Activated B cell treated with CpG ODN at 0.5 μM for 24 hours (primary cell): ENCODE results near the gene HACD1. TPM values are rescaled to one million over a fixed set of nuclear protein-coding genes. Genes with fewer than 3 reads are reported as not detected.

Source experiments
- ATAC-seq: fragments of 200-7000 bp; cut with Tn5 transposase; one replicate; pipeline ENCODE4 v1.10.0; 2021; ENCODE audit warnings: low read depth, mild to moderate bottlenecking, moderate library complexity
- CTCF ChIA-PET: fragments of 350-600 bp; sonication (Branson Sonifier 250); formaldehyde crosslinking; loops from one replicate; lab custom pipeline; 2021; ENCODE audit warnings: antibody characterized with exemption; lab: Charles Lee
- POLR2A ChIA-PET: fragments of 350-600 bp; sonication (Branson Sonifier 250); formaldehyde crosslinking; loops from one replicate; lab custom pipeline; 2021; ENCODE audit warnings: antibody characterized with exemption; lab: Charles Lee
- DNase-seq: peaks from one replicate; pipeline ENCODE4 v3.0.0; 2022
- H3K27ac Mint-ChIP-seq: one replicate; pipeline ENCODE4 v1.8.0; 2020; ENCODE audit warnings: mixed read lengths
- H3K27me3 Mint-ChIP-seq: one replicate; pipeline ENCODE4 v1.8.0; 2021; ENCODE audit warnings: mixed read lengths
- H3K36me3 Mint-ChIP-seq: one replicate; pipeline ENCODE4 v1.8.0; 2021; ENCODE audit warnings: low read depth, mixed read lengths
- H3K4me1 Mint-ChIP-seq: one replicate; pipeline ENCODE4 v1.8.0; 2021; ENCODE audit warnings: mixed read lengths
- H3K4me3 Mint-ChIP-seq: one replicate; pipeline ENCODE4 v1.8.0; 2020; ENCODE audit warnings: mild to moderate bottlenecking, mixed read lengths
- H3K9me3 Mint-ChIP-seq: one replicate; pipeline ENCODE4 v1.8.0; 2020; ENCODE audit warnings: mixed read lengths
- CTCF ChIP-seq: fragments of 200-600 bp; IDR thresholded peaks from one replicate; pipeline ENCODE4 v1.8.0; 2022; ENCODE audit warnings: antibody characterized with exemption, mild to moderate bottlenecking
- intact Hi-C: fragments of 100-400 bp; cut with micrococcal nuclease; formaldehyde crosslinking; loops from one replicate; pipeline ENCODE4 v1.15.1; 2024
- total RNA-seq: library from RNA; stranded (reverse); gene quantifications from 2 replicates; pipeline ENCODE4 v1.2.3, GENCODE V29; 2022

Gene HACD1
- total RNA-seq, 1 donor from 2014 or later: 1.8 TPM

- intact Hi-C loops: loop anchor here (2.0 kb wide), 1 partner anchor 39 kb away; no protein-coding TSS in a partner anchor
- CTCF ChIA-PET: no interaction called here
- Mint-ChIP-seq H3K4me3 (peak overlapping the region; percentile 99), H3K27me3 (no peaks in the 10 kb centered on the region), H3K4me1 (peaks cover 66% of the 10 kb centered on the region), H3K9me3 (no peaks in the 10 kb centered on the region), H3K27ac (no peak overlapping the region), H3K36me3 (peaks cover 30% of the 10 kb centered on the region)
- POLR2A ChIA-PET: interaction anchor here (0.7 to 2.5 kb wide), 2 partner anchors 10 to 22 kb away, joined by 3 to 22 read pairs; no protein-coding TSS in a partner anchor
- no peak for ATAC-seq
- no peak for TF ChIP-seq CTCF
- DNase-seq: no peak
These were observed 28.6 kb upstream of the HACD1 start for GRCh38 chr10:17645621-17646345.

- DNase-seq (no peak), ATAC-seq (peak; percentile 6)
- H3K36me3 Mint-ChIP-seq: peaks cover 24% of the 10 kb centered on the region
These were observed 27.3 kb upstream of the HACD1 start for GRCh38 chr10:17644485-17644943.

GRCh38 chr10:17643755-17644484, 26.7 kb upstream of the HACD1 start, which contains the start of gene STAM:
TSS of gene STAM (plus strand) at chr10:17644151. CDS start at chr10:17644340, 189 bp downstream.
- Mint-ChIP-seq H3K4me3 (peak within 1 kb of the TSS; percentile 99), H3K27me3 (no peaks in the 10 kb centered on the region), H3K36me3 (peaks cover 22% of the 10 kb centered on the region), H3K9me3 (peaks cover 2% of the 10 kb centered on the region), H3K4me1 (peaks cover 54% of the 10 kb centered on the region), H3K27ac (peak within 1 kb of the TSS; percentile 100)
- POLR2A ChIA-PET: interaction anchor here (0.5 to 2.5 kb wide), 24 partner anchors 12 to 1015 kb away, joined by 3 to 27 read pairs (median 4); partner anchors contain the start of genes ARL5B, HACD1 and RSU1
- intact Hi-C loops: loop anchor here (1.0 to 2.0 kb wide), 7 partner anchors 11 to 1015 kb away; partner anchors contain the start of genes ARL5B, HACD1 and RSU1
- TF ChIP-seq CTCF: no peak
- peak; percentile 86 for DNase-seq
- ATAC-seq: peak; percentile 91
- CTCF ChIA-PET: interaction anchor here (1.0 to 1.4 kb wide), 4 partner anchors 11 to 98 kb away, joined by 3 to 4 read pairs (median 3); no protein-coding TSS in a partner anchor

More at GRCh38 chr10:17644485-17644943, 27.3 kb upstream of the HACD1 start:
- intact Hi-C loops: loop anchor here (1.0 to 2.0 kb wide), 6 partner anchors 11 to 827 kb away; partner anchors contain the start of genes HACD1 and RSU1
- ChIA-PET CTCF (interaction anchor here (1.0 to 1.4 kb wide), 4 partner anchors 11 to 98 kb away, joined by 3 to 4 read pairs (median 3); no protein-coding TSS in a partner anchor), POLR2A (interaction anchor here (0.5 to 2.5 kb wide), 19 partner anchors 11 to 1015 kb away, joined by 3 to 27 read pairs (median 5); partner anchors contain the start of genes ARL5B, HACD1 and RSU1)
- H3K4me3 Mint-ChIP-seq: peak overlapping the region; percentile 99
- H3K27me3 Mint-ChIP-seq: no peaks in the 10 kb centered on the region
- TF ChIP-seq CTCF: no peak
- H3K4me1 Mint-ChIP-seq: peaks cover 59% of the 10 kb centered on the region
- H3K27ac Mint-ChIP-seq: peak overlapping the region; percentile 100
- H3K9me3 Mint-ChIP-seq: peaks cover 2% of the 10 kb centered on the region

- Mint-ChIP-seq H3K4me1 (peaks cover 49% of the 10 kb centered on the region), H3K9me3 (peaks cover 2% of the 10 kb centered on the region), H3K36me3 (peaks cover 19% of the 10 kb centered on the region), H3K27ac (peak overlapping the region; percentile 100), H3K27me3 (no peaks in the 10 kb centered on the region), H3K4me3 (peak overlapping the region; percentile 99)
- DNase-seq (peak; percentile 24), ATAC-seq (peak; percentile 9)
- no peak for TF ChIP-seq CTCF
- ChIA-PET CTCF (interaction anchor here (1.0 to 1.4 kb wide), 3 partner anchors 12 to 99 kb away, joined by 3 to 4 read pairs (median 3); no protein-coding TSS in a partner anchor), POLR2A (interaction anchor here (0.6 to 2.5 kb wide), 20 partner anchors 12 to 1016 kb away, joined by 3 to 27 read pairs (median 5); partner anchors contain the start of genes ARL5B, HACD1 and RSU1)
- intact Hi-C loops: loop anchor here (1.0 kb wide), 1 partner anchor 1016 kb away; the partner anchor contains the start of gene ARL5B
These were observed 26.2 kb upstream of the HACD1 start for GRCh38 chr10:17643339-17643754.
